PC-3 (cell line): ENCODE data around the gene CTNNBIP1. TPM values are rescaled to one million over a fixed set of nuclear protein-coding genes. Genes with fewer than 3 reads are reported as not detected.
A peak's percentile ranks its signal among the peaks of the same experiment; 100 is the strongest.

Experiments
- ATAC-seq: fragments of 200-7000 bp; cut with Tn5 transposase; 2 replicates; pipeline ENCODE4 v1.9.1; 2020; ENCODE audit warnings: mild to moderate bottlenecking, moderate library complexity
- Bru-seq: library from RNA; stranded (reverse); fragments of 400-500 nt; gene quantifications from one replicate; lab custom pipeline; 2021; lab: Mats Ljungman, UMichigan
- BruChase-seq, 2 experiments: library from RNA; stranded (reverse); fragments of 400-500 nt; gene quantifications; one replicate each; lab custom pipeline; 2021; lab: Mats Ljungman, UMichigan
- BruUV-seq: library from RNA; stranded (reverse); fragments of 400-500 nt; replicated peaks from 2 replicates; lab custom pipeline; 2021; lab: Mats Ljungman, UMichigan
- CTCF ChIA-PET: fragments of 300-600 bp; sonication (Branson Sonifier 250); formaldehyde crosslinking; loops from one replicate; lab custom pipeline; 2022; ENCODE audit warnings: antibody characterized with exemption; lab: Charles Lee
- POLR2A ChIA-PET: fragments of 300-600 bp; sonication (Branson Sonifier 250); formaldehyde crosslinking; loops from one replicate; lab custom pipeline; 2022; ENCODE audit warnings: antibody characterized with exemption; ENCODE audit not compliant: unreplicated experiment; lab: Charles Lee
- DNase-seq: peaks from one replicate; pipeline ENCODE4 v3.0.0-alpha.2; 2015
- H2AFZ ChIP-seq: fragments of 300-600 bp; sonication (generic); 2 replicates; pipeline ENCODE4 v1.6.0; 2016; ENCODE audit warnings: antibody characterized with exemption, low read length
- H3F3A ChIP-seq: fragments of 300-600 bp; sonication (generic); one replicate; pipeline ENCODE4 v1.6.0; 2017; ENCODE audit warnings: antibody characterized with exemption, low read length, control low read depth, mild to moderate bottlenecking; ENCODE audit not compliant: unreplicated experiment
- H3K27ac ChIP-seq: fragments of 300-600 bp; sonication (generic); 2 replicates; pipeline ENCODE4 v1.5.1; 2016; ENCODE audit warnings: mild to moderate bottlenecking, low read length
- H3K27me3 ChIP-seq: fragments of 300-600 bp; sonication (generic); 2 replicates; pipeline ENCODE4 v1.6.1; 2016; ENCODE audit warnings: low read length, mixed read lengths
- H3K36me3 ChIP-seq: fragments of 300-600 bp; sonication (generic); 2 replicates; pipeline ENCODE4 v1.6.1; 2016; ENCODE audit warnings: low read depth, mixed run types, low read length, mixed read lengths
- H3K4me1 ChIP-seq: fragments of 300-600 bp; sonication (generic); 2 replicates; pipeline ENCODE4 v1.5.1; 2016; ENCODE audit warnings: low read length; ENCODE audit not compliant: insufficient read depth
- H3K4me2 ChIP-seq: fragments of 300-600 bp; sonication (generic); 2 replicates; pipeline ENCODE4 v1.6.0; 2016; ENCODE audit warnings: low read length
- H3K4me3 ChIP-seq: fragments of 300-600 bp; sonication (generic); 2 replicates; pipeline ENCODE4 v1.5.1; 2016; ENCODE audit warnings: mild to moderate bottlenecking, low read length, mixed read lengths
- H3K79me2 ChIP-seq: fragments of 300-600 bp; sonication (generic); 2 replicates; pipeline ENCODE4 v1.6.1; 2017; ENCODE audit warnings: low read length, mixed read lengths
- H3K9ac ChIP-seq: fragments of 300-600 bp; sonication (generic); 2 replicates; pipeline ENCODE4 v1.6.0; 2016; ENCODE audit warnings: mild to moderate bottlenecking, low read length
- H3K9me2 ChIP-seq: fragments of 300-600 bp; sonication (generic); replicated peaks from 2 replicates; pipeline ENCODE4 v1.6.1; 2016; ENCODE audit warnings: mixed run types, low read length, mixed read lengths
- H3K9me3 ChIP-seq: fragments of 300-600 bp; sonication (generic); 2 replicates; pipeline ENCODE4 v1.6.1; 2016; ENCODE audit warnings: low read length, mixed read lengths
- H4K20me1 ChIP-seq: fragments of 300-600 bp; sonication (generic); 2 replicates; pipeline ENCODE4 v1.6.1; 2016; ENCODE audit warnings: low read length, mixed read lengths
- CTCF ChIP-seq: fragments of 300-600 bp; sonication (generic); conservative IDR thresholded peaks from 2 replicates; pipeline ENCODE4 v1.5.1; 2017; ENCODE audit warnings: antibody characterized with exemption, low read depth, mild to moderate bottlenecking, low read length
- EZH2 ChIP-seq: fragments of 300-600 bp; sonication (generic); IDR thresholded peaks from one replicate; pipeline ENCODE4 v1.6.1; 2017; ENCODE audit warnings: antibody characterized with exemption, mild to moderate bottlenecking, low read length; ENCODE audit not compliant: unreplicated experiment
- EZH2phosphoT487 ChIP-seq: fragments of 300-600 bp; sonication (generic); IDR thresholded peaks from 2 replicates; pipeline ENCODE4 v1.6.1; 2018; ENCODE audit warnings: mild to moderate bottlenecking, antibody characterized with exemption, low read length, borderline replicate concordance
- intact Hi-C: fragments of 100-400 bp; cut with micrococcal nuclease; formaldehyde crosslinking; loops from 2 replicates; pipeline ENCODE4 v1.9.0; 2023
- long read RNA-seq: library from polyadenylated mRNA; unstranded; transcript quantifications from one replicate; pipeline ENCODE4 v2.0.0, GENCODE V29; 2021; ENCODE audit not compliant: unreplicated experiment
- total RNA-seq: library from RNA; depleted of rRNA; stranded (reverse); fragments of >200 nt; gene quantifications from 2 replicates; pipeline ENCODE4 v1.2.3, GENCODE V29; 2014; rRNA removed

CTNNBIP1 gene
- total RNA-seq = 78.1 and 102 TPM in 2 replicates
- Bru-seq, nascent RNA = percentile 74 among the genes with signal in this experiment
- BruChase-seq, experiment 1, labeled RNA remaining after a 6-hour chase = percentile 71 among the genes with signal in this experiment
- BruChase-seq, experiment 2, labeled RNA remaining after a 2-hour chase = percentile 73 among the genes with signal in this experiment
- long read RNA-seq, transcript CTNNBIP1-204 (5 exons, 1,206 nt) = major isoform, 99 of 152 reads
- long read RNA-seq, transcript CTNNBIP1-203 (6 exons, 3,000 nt) = minor isoform, 13 of 152 reads
- long read RNA-seq, partial matches to known transcripts = 4 of 152 reads
- long read RNA-seq, other reads (novel, unspliced or antisense) = 35 of 152 reads

DNA sequence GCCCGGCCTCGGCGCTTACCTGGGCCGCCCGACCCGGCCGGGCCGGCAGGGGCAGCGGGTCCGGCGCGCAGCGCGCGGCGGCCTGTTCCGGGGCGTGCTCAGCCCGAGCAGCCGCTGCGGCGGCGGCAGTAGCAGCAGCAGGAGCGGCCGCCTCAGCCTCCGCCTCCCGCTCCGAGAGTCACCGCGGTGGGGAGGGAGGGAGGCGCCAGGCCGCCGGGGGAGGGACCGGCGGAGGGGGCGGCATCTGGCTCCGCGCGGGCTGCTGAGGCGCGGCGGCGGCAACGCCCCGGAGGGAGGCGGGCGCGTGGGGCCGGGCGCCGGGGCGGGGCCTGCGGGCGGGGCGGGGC is at the start of gene CTNNBIP1:
CTNNBIP1 (minus strand) TSS at position 194 of the 347 bp plus-strand sequence. CDS start 38,205 bp downstream, outside the sequence.
- Histone ChIP-seq H3K79me2 (peaks cover 34% of the 10 kb centered on the region), H3K9ac (peak within 1 kb of the TSS; percentile 67), H2AFZ (peak within 1 kb of the TSS; percentile 89), H4K20me1 (no peaks in the 10 kb centered on the region), H3K4me1 (peaks cover 13% of the 10 kb centered on the region), H3K4me3 (peak within 1 kb of the TSS; percentile 79), H3K9me2 (no peaks in the 10 kb centered on the region), H3F3A (no peaks in the 10 kb centered on the region), H3K9me3 (no peaks in the 10 kb centered on the region), H3K4me2 (peak within 1 kb of the TSS; percentile 97), H3K36me3 (no peaks in the 10 kb centered on the region), H3K27ac (peak within 1 kb of the TSS; percentile 52), H3K27me3 (no peaks in the 10 kb centered on the region)
- no TSS peak for BruUV-seq
- ATAC-seq (peak; percentile 73), DNase-seq (no peak)
- intact Hi-C loops = loop anchor here (2.0 to 5.0 kb wide), 2 partner anchors 17 to 128 kb away; no protein-coding TSS in a partner anchor
- ChIA-PET POLR2A (interaction anchor here (1.2 kb wide), 1 partner anchor 17 kb away, joined by 4 read pairs; no protein-coding TSS in a partner anchor), CTCF (no interaction called here)
- TF ChIP-seq EZH2phosphoT487 = no peak
- TF ChIP-seq CTCF = no peak
- TF ChIP-seq EZH2 = no peak

DNA sequence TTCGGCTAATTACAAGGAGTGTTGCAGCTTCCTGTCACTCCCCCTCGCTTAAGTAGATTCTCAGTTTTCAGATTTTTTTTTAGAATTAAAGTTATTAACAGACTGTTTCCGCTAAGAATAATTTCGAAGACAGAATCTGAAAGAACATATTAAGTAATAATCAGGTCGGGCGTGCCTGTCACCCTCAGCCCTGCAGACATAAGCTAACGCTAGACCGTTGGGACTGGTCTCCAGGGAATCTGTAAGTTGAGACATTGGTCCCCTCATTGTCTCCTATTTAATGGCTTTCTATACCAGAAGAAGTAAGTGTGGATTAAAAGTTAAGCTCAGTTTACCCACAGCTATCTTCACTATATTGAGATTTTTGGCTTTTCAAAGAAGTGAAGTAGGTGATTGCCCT is 47.7 kb upstream of the CTNNBIP1 start:
- no peak overlapping the region for H3K4me2 ChIP-seq
- H3K27ac ChIP-seq = no peak overlapping the region
- CTCF ChIA-PET = no interaction called here

More for the DNA sequence above, 47.7 kb upstream of the CTNNBIP1 start:
- BruUV-seq = no TSS peak
- Histone ChIP-seq H3K9me2 (no peaks in the 10 kb centered on the region), H3K27me3 (no peaks in the 10 kb centered on the region), H2AFZ (no peak overlapping the region), H3K79me2 (no peaks in the 10 kb centered on the region), H3K4me1 (no peaks in the 10 kb centered on the region), H3K36me3 (no peaks in the 10 kb centered on the region), H3K9me3 (no peaks in the 10 kb centered on the region), H4K20me1 (no peaks in the 10 kb centered on the region), H3K9ac (no peak overlapping the region), H3F3A (no peaks in the 10 kb centered on the region), H3K4me3 (no peak overlapping the region)
- TF ChIP-seq CTCF (no peak), EZH2 (no peak), EZH2phosphoT487 (no peak)
- ATAC-seq (no peak), DNase-seq (no peak)
- intact Hi-C loops = loop anchor here (10.0 kb wide), 1 partner anchor 377 kb away; no protein-coding TSS in a partner anchor
- POLR2A ChIA-PET = no interaction called here
